ENCODE measurements around the gene ISOC1.

ISOC1 gene

GRCh38 chr5:129080766-129081165 is 13.8 kb upstream of the ISOC1 start:
- no peak for TF ChIP-seq CTCF (conservative IDR thresholded peaks at IDR 0.05; ENCODE audit: low read depth)
- DNase-seq (ENCODE audit: low spot score) = no peak
- no peak overlapping the region for H3K27ac ChIP-seq
- CTCF ChIA-PET = no interaction called here
- POLR2A ChIA-PET (ENCODE audit: low non-redundant PET) = no interaction called here

- TF ChIP-seq CTCF (conservative IDR thresholded peaks at IDR 0.05; ENCODE audit: low read depth) = no peak
- no peak for DNase-seq (ENCODE audit: low spot score)
- CTCF ChIA-PET = interaction anchor here (0.6 kb wide), 1 partner anchor 1643 kb away, joined by 3 read pairs; no protein-coding TSS in a partner anchor
- H3K27ac ChIP-seq = no peak overlapping the region
- POLR2A ChIA-PET (ENCODE audit: low non-redundant PET) = no interaction called here
These were observed 12.1 kb upstream of the ISOC1 start for GRCh38 chr5:129082225-129083136.

- ChIA-PET POLR2A (ENCODE audit: low non-redundant PET) (no interaction called here), CTCF (interaction anchor here (0.5 to 1.3 kb wide), 12 partner anchors 10 to 1240 kb away, joined by 3 to 8 read pairs (median 3); no protein-coding TSS in a partner anchor)
- peak overlapping the region; percentile 64 for H3K27ac ChIP-seq
- TF ChIP-seq CTCF (conservative IDR thresholded peaks at IDR 0.05; ENCODE audit: low read depth) = no peak
- peak; percentile 29 for DNase-seq (ENCODE audit: low spot score)
These were observed 663 bp downstream of the ISOC1 start for GRCh38 chr5:129094924-129095899.

GRCh38 chr5:129096382-129096991 is 1.9 kb downstream of the ISOC1 start:
- ChIA-PET POLR2A (ENCODE audit: low non-redundant PET) (no interaction called here), CTCF (interaction anchor here (0.7 to 1.3 kb wide), 4 partner anchors 8 to 502 kb away, joined by 3 to 6 read pairs (median 3); no protein-coding TSS in a partner anchor)
- DNase-seq (ENCODE audit: low spot score) = no peak
- no peak for TF ChIP-seq CTCF (conservative IDR thresholded peaks at IDR 0.05; ENCODE audit: low read depth)
- no peak overlapping the region for H3K27ac ChIP-seq

- CTCF ChIA-PET = interaction anchor here (0.6 kb wide), 2 partner anchors 29 to 193 kb away, joined by 3 to 4 read pairs; no protein-coding TSS in a partner anchor
- POLR2A ChIA-PET (ENCODE audit: low non-redundant PET) = no interaction called here
- no peak for DNase-seq (ENCODE audit: low spot score)
These were observed 3.1 kb downstream of the ISOC1 start for GRCh38 chr5:129097498-129098296.

More at GRCh38 chr5:129097498-129098296, 3.1 kb downstream of the ISOC1 start:
- no peak for TF ChIP-seq CTCF (conservative IDR thresholded peaks at IDR 0.05; ENCODE audit: low read depth)
- no peak overlapping the region for H3K27ac ChIP-seq
